Fibroblast of skin of scalp (primary cell): ENCODE results near the gene PPP1R7.

ENCODE experiments used
- DNase-seq: peaks from one replicate; pipeline ENCODE4 v3.0.0-alpha.2; 2013

PPP1R7 gene

GRCh38 chr2:241120440-241120839, 29.8 kb upstream of the PPP1R7 start:
- DNase-seq = no peak

DNA sequence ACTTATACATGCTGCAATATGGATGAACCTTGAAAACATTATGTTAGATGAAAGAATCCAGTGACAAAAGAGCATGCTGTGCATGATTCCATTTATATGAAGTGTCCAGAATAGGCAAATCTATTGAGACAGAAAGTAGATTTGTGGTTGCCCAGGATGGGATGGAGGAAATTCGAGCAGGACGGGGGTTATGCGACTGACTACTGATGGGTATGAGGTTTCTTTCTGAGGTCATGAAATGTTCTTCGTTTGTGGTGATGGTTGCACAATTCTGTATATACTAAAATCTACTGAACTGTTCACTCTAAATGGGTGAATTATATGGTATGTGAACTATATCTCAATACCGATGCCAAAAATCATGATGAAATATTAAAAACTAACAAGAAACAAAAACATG, 29.3 kb upstream of the PPP1R7 start:
- DNase-seq = no peak

DNA sequence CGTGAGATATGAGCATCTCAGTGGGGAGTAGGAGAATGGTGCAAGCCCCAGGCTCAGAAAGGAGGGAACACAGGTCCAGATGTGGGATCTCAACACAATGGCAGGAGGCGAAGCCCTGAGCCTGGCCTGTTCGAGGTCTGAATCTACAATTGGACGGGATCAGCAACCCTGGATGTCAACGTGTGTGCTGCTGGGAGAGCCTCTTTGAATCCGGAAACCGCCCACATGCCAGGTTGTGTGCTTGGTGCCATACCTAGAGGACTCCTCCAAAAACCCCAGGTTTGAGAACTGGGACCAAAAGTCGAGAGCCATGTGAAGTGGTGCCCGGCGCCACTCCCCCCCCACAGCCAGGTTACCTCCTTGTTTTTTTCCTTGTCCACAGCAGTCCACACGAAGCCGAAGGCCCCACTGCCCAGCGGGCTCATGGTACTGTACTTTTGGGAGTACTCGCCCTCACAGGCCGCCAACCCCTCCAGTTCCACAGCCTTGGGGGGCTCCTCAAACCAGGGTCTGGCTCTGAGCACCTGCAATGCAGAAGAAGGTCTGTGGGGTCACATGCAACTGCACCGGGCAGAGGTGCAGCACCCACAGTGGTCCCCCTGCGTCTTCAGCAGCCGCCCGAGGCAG, 27.8 kb upstream of the PPP1R7 start:
- DNase-seq = no peak

GRCh38 chr2:241123816-241124536, 26.3 kb upstream of the PPP1R7 start:
- DNase-seq = no peak

GRCh38 chr2:241125626-241126025, 24.6 kb upstream of the PPP1R7 start:
- no peak for DNase-seq

DNA sequence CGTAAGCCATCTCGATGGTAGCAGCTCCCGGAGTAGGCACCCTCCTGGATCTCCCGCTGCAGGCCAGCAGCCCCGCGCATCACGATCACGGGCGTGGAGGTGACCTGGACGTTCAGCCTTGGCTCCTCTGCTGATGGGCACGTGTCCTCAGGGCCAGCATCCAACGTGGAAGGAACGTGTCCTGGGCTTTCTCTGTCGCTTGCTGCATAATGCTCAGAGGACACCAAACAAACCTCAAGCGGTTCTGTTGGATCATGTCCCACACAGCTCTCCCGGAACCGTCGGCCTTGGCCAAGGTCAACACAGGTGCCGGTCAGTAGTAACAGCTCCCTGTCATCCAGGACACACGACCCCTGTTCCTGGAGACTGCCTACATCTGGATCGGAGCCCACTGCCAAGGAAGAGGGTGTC, 24.1 kb upstream of the PPP1R7 start:
- no peak for DNase-seq

- no peak for DNase-seq
These were observed 23.5 kb upstream of the PPP1R7 start for GRCh38 chr2:241126771-241127202.

DNA sequence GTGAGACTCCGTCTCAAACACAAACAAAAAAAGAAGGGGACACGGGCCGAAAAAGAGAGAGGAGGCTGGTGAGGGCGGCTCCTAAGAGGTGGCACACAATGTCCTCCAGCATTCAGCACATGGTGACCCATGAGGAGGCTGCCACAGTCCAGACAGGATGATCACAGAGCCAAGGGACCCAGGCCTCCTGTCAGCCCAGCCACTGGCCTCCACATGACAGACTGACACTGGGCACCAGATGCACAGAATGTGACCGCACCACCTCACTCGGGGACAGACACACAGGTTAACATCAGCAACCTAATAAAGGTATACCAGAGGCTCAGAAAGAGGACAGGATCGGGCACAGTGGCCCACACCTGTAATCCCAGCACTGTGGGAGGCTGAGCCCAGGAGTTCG, 22.0 kb upstream of the PPP1R7 start:
- no peak for DNase-seq

DNA sequence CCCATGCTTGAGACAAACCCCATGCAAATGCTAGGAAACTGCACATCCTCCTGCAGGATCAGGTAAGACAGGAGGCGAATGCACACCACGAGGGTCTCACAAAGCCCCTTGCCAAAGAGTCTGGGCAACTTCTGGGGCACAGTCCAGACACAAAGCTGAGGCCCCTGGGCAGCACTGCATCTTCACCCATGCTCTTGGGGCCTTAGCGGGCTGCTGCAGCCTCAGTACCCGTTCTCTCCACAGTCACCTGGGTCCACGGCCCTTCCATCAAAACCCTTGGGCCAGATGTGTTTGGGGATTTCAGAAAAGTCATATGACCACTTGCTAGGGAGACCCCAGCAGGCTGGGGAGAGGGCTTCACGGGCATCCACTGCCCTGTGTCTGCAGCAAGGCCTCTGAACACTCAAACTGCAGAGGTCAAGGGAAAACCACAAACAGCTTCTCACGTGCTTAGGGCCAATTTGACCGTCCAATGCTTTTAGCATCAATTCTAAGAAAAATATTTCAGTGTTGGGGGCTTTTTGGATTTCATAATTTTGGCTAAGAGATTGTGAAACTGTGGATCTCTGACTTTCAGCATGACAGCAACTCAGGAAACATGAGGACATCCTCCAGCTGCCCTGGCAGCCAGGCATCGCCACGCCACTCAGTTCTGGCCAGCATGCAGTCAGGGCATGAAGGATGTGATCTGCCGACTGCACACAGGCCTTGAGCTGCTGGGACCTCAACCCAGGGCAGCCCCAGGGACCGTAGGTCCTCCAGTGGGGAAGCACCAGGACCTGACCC, 21.0 kb upstream of the PPP1R7 start:
- DNase-seq = no peak

DNA sequence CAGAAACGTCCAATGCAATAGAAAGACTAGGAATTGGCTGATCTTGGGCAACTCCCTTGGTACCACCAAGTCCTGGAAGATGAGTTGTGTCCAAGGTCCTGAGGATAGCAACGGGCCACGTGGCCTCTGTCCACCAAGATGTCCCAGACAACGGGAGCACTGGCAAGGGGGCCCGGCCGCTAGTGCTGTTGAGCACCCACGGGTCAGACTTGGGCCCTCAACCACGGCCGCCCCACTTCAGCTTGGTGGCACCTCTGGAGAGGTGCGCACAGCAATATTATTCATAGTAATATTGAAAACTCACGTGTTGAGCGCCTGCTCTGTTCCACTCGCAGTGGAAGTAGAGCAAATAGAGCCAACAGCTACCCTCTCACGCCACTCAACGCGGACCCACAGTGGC, 20.0 kb upstream of the PPP1R7 start:
- no peak for DNase-seq

- DNase-seq = no peak
These were observed 18.7 kb upstream of the PPP1R7 start for GRCh38 chr2:241131531-241131930.

DNA sequence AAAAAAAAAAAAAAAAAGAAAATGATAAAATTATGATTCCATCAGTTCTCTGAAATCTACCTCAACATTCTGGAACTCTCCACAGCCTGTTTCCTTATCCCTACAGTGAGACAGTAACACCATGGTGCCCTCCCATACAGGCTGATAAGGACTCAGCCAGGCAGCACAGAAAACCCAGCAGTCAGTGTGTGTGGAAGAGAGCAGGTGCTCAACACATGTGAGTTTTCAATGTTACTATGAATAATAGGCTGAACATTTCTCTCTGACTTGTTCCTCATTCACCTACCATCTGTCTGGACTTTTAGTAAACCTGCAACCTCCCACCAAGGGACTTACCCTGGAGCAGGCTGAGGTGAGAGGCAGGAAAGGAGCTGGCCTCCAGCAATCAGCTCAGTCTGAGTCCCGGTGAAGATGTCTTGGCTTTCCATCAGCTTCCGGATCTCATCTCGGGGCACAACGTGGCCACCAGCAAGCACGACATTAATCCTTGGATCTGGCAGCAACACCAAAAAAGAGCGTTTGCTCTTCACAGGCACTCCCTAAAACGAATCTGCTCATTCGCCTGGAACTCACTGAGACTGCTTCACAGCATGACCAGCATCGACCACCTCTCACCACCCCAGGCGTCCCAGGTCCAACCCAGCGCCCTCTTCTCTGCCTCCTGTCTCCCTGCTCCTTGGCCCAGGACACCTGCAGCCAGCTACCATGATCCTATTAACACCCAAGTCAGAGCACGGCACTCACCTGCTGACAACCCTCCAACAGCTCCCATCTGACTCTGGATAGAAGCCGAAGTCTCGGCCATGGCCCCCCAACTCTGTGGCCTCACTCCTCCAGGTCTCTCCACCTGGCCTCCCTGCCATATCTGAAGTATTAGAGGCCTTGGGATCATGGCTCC, 17.5 kb upstream of the PPP1R7 start:
- DNase-seq = no peak

- no peak for DNase-seq
These were observed 16.8 kb upstream of the PPP1R7 start for GRCh38 chr2:241133436-241133820.

GRCh38 chr2:241134711-241135110, 15.6 kb upstream of the PPP1R7 start:
- DNase-seq = no peak

GRCh38 chr2:241135737-241136136, 14.5 kb upstream of the PPP1R7 start:
- DNase-seq = no peak

DNA sequence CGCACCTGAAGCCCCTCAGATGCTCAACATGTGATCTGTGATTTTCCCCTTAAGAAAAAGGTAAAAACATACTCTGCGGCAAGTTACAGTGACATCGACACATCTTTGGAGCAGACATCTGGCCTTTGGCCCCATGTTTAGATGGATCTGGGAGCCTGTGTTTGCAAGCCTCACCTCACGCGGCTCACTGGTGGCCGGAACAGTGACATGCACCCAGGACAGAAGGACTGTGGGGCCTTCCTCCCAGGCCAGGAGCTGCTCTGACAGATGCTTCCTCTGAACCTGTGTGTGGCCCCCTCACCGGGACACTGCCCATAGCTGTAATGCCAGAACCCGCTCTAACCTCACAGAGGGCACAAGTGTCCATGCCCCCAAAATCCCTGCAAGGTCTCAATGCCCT, 14.1 kb upstream of the PPP1R7 start:
- no peak for DNase-seq

DNA sequence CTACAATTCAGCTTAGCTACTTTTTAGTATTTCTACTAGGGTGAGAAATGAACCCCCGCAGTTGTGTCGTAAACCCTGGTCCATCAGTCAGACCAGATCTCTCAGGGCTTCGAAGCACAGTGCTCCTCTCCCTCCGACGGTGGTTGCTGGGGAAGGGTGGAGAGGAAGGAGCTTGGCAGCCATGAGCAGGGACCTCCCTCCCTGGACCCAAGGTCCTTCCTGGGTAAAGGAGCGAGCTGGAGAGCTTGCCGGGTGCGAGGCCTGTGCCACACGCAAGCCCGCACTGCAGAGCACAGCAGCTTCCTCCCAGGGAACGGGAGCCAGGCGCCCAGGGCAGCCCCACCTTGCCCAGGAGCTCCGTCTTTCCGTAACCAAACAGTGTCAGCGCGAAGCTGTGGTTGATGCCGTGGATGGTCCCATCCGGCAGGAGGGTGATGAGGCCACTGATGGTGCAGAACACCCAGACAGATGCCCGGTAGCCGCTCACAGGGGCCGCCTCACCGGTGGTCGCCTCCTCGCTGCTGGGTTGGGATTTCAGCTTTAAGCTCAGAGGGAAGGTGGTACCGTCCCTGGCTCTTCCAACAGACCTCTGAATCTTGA, 13.5 kb upstream of the PPP1R7 start:
- DNase-seq = no peak

GRCh38 chr2:241137276-241138190, 12.7 kb upstream of the PPP1R7 start:
- no peak for DNase-seq

DNA sequence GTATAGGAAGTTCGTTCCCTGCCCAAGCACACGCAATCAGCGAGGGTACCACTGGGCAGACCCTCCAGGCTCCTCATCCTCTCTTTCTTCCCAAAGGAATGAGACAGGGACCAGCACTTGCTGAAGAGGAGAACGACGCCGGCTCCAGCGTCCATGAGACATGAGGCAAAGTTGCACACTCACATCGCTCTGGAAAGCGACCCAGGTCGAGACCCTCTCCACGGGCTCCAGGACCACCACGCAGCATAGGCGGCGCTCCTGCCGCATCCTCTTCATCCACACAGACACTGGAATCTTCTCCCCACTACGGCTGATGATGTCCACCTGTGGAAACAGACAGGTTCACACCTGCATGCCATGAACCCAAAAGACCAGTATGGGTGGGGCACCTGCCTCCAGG, 11.8 kb upstream of the PPP1R7 start:
- no peak for DNase-seq

DNA sequence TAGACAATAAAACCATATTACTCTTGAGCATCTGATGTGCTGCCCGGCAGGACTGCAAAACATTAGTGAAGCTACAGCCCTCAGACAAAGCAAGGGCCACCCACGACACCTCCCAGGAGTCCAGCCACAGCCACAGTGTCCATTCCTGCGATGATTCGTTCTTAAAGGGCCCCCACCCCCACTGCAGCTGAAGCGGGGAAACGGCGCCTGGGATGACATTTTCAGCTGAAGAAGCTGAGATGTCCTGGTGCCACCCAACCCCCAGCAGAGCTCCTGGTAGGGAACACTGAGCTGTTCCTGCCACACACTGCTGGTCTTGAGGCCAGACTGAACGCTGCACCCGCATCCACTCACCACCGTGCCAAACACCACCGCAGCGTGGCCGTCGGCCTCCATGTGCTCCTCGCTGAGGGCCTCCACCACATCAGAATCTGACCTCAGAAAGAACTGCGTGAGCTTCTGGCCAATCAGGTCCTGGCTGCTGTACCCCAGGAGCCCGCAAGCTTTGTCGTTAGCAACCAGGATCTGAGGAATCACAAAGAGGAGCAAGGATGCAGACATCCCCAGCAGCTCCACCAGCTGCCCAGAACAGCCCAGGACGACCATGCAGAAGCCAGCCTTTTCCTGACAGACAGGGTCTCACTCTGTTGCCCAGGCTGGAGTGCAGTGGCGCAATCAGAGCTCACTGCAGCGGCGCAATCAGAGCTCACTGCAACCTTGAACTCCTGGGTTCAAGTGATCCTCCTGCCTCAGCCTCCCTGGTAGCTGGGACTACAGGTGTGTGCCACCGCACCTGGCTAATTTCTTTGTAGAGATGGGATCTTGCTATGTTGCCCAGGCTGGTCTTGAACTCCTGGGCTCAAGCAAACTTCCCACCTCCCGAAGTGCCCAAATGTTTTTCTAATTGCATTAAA, 10.5 kb upstream of the PPP1R7 start:
- DNase-seq = no peak
